ENCODE data around the gene PGPEP1.
"Not testable (repeated sequence)": the region's sequence is repeated elsewhere in the genome, so short reads cannot be mapped to it uniquely, and the experiment has no call there.

Gene PGPEP1

GRCh38 chr19:18308051-18308947, 32.1 kb upstream of the PGPEP1 start:
- no peak for DNase-seq (ENCODE audit: insufficient read length, low spot score)
- FAIRE-seq = no peak

- FAIRE-seq = no peak
- no peak for DNase-seq (ENCODE audit: insufficient read length, low spot score)
Observed at GRCh38 chr19:18308948-18309325, 31.5 kb upstream of the PGPEP1 start.

- DNase-seq (ENCODE audit: insufficient read length, low spot score) (no peak), FAIRE-seq (no peak)
Observed at GRCh38 chr19:18309525-18310064, 30.8 kb upstream of the PGPEP1 start.

GRCh38 chr19:18310118-18310909, 30.1 kb upstream of the PGPEP1 start:
- FAIRE-seq (no peak), DNase-seq (ENCODE audit: insufficient read length, low spot score) (no peak)

- no peak for FAIRE-seq
- DNase-seq (ENCODE audit: insufficient read length, low spot score) = no peak
Observed at GRCh38 chr19:18310966-18311365, 29.4 kb upstream of the PGPEP1 start.

- no peak for FAIRE-seq
- DNase-seq (ENCODE audit: insufficient read length, low spot score) = no peak
Observed at GRCh38 chr19:18311502-18312091, 28.8 kb upstream of the PGPEP1 start.

GRCh38 chr19:18312092-18312534, 28.3 kb upstream of the PGPEP1 start:
- no peak for FAIRE-seq
- no peak for DNase-seq (ENCODE audit: insufficient read length, low spot score)

GRCh38 chr19:18313398-18313797, 27.0 kb upstream of the PGPEP1 start:
- DNase-seq (ENCODE audit: insufficient read length, low spot score) (no peak), FAIRE-seq (no peak)

- FAIRE-seq (no peak), DNase-seq (ENCODE audit: insufficient read length, low spot score) (no peak)
Observed at GRCh38 chr19:18317961-18318800, 22.2 kb upstream of the PGPEP1 start.

GRCh38 chr19:18319591-18320135, 20.7 kb upstream of the PGPEP1 start:
- DNase-seq (ENCODE audit: insufficient read length, low spot score) (no peak), FAIRE-seq (no peak)

GRCh38 chr19:18320865-18321733, 19.3 kb upstream of the PGPEP1 start:
- FAIRE-seq (no peak), DNase-seq (ENCODE audit: insufficient read length, low spot score) (no peak)

- FAIRE-seq (no peak), DNase-seq (ENCODE audit: insufficient read length, low spot score) (no peak)
Observed at GRCh38 chr19:18321734-18322102, 18.7 kb upstream of the PGPEP1 start.

GRCh38 chr19:18322318-18322758, 18.1 kb upstream of the PGPEP1 start:
- DNase-seq (ENCODE audit: insufficient read length, low spot score) (no peak), FAIRE-seq (peak; percentile 96)

GRCh38 chr19:18322759-18323460, 17.5 kb upstream of the PGPEP1 start, which contains the start of gene LSM4:
Gene LSM4, minus strand, starts transcription at chr19:18323076. Its CDS starts 56 bp downstream, at chr19:18323020.
- FAIRE-seq = peak; percentile 97
- DNase-seq (ENCODE audit: insufficient read length, low spot score) = peak; percentile 94

GRCh38 chr19:18324373-18324731, 16.0 kb upstream of the PGPEP1 start:
- FAIRE-seq; DNase-seq (ENCODE audit: insufficient read length, low spot score): not testable (repeated sequence)

GRCh38 chr19:18326772-18327171, 13.6 kb upstream of the PGPEP1 start:
- no peak for FAIRE-seq
- no peak for DNase-seq (ENCODE audit: insufficient read length, low spot score)

GRCh38 chr19:18328340-18329034, 11.9 kb upstream of the PGPEP1 start:
- peak; percentile 99 for FAIRE-seq

GRCh38 chr19:18329035-18329376, 11.4 kb upstream of the PGPEP1 start:
- DNase-seq (ENCODE audit: insufficient read length, low spot score) (no peak), FAIRE-seq (no peak)

More at GRCh38 chr19:18328340-18329034, 11.9 kb upstream of the PGPEP1 start:
- peak; percentile 98 for DNase-seq (ENCODE audit: insufficient read length, low spot score)

Measured in GM19239 (cell line).